ES-I3 (cell line): Measurements from ENCODE around the gene FARS2.

Source experiments
- H3K36me3 ChIP-seq: 2 replicates; pipeline ENCODE4 v1.6.1; 2013; ENCODE audit warnings: mild to moderate bottlenecking, low read length, control low read depth, moderate library complexity; ENCODE audit not compliant: insufficient read depth
- H3K4me1 ChIP-seq: 2 replicates; pipeline ENCODE4 v1.6.1; 2013; ENCODE audit warnings: mild to moderate bottlenecking, control low read depth, low read length; ENCODE audit not compliant: insufficient read depth
- H3K9ac ChIP-seq: 2 replicates; pipeline ENCODE4 v1.6.1; 2013; ENCODE audit warnings: low read depth, mild to moderate bottlenecking, low read length, moderate library complexity
- H3K9me3 ChIP-seq: 2 replicates; pipeline ENCODE4 v1.6.1; 2013; ENCODE audit warnings: mild to moderate bottlenecking, low read length, moderate library complexity; ENCODE audit not compliant: control insufficient read depth, insufficient read depth

FARS2 gene

GRCh38 chr6:5435449-5435848 is 174.1 kb downstream of the FARS2 start:
- Histone ChIP-seq H3K36me3 (no peaks in the 10 kb centered on the region), H3K4me1 (peaks cover 18% of the 10 kb centered on the region), H3K9me3 (no peaks in the 10 kb centered on the region), H3K9ac (no peak overlapping the region)

GRCh38 chr6:5438922-5439584 is 177.7 kb downstream of the FARS2 start:
- H3K9ac ChIP-seq = peak overlapping the region; percentile 9; the same call in 1 of the 2 replicates
- no peaks in the 10 kb centered on the region for H3K36me3 ChIP-seq
- H3K9me3 ChIP-seq = no peaks in the 10 kb centered on the region
- peaks cover 14% of the 10 kb centered on the region for H3K4me1 ChIP-seq

- Histone ChIP-seq H3K9ac (peak overlapping the region; percentile 9; the same call in 1 of the 2 replicates), H3K4me1 (peaks cover 14% of the 10 kb centered on the region), H3K36me3 (no peaks in the 10 kb centered on the region), H3K9me3 (no peaks in the 10 kb centered on the region)
Measured at GRCh38 chr6:5439749-5440148, 178.4 kb downstream of the FARS2 start.

- H3K9ac ChIP-seq = no peak overlapping the region
- no peaks in the 10 kb centered on the region for H3K36me3 ChIP-seq
- H3K4me1 ChIP-seq = peaks cover 14% of the 10 kb centered on the region
- H3K9me3 ChIP-seq = no peaks in the 10 kb centered on the region
Measured at GRCh38 chr6:5442319-5442718, 181.0 kb downstream of the FARS2 start.

- Histone ChIP-seq H3K9me3 (no peaks in the 10 kb centered on the region), H3K4me1 (peaks cover 14% of the 10 kb centered on the region), H3K36me3 (no peaks in the 10 kb centered on the region), H3K9ac (no peak overlapping the region)
Measured at GRCh38 chr6:5442916-5443315, 181.6 kb downstream of the FARS2 start.

- no peaks in the 10 kb centered on the region for H3K9me3 ChIP-seq
Measured at GRCh38 chr6:5443491-5443890, 182.2 kb downstream of the FARS2 start.

GRCh38 chr6:5446362-5447075 is 185.2 kb downstream of the FARS2 start:
- Histone ChIP-seq H3K4me1 (no peaks in the 10 kb centered on the region), H3K9ac (no peak overlapping the region), H3K36me3 (no peaks in the 10 kb centered on the region), H3K9me3 (no peaks in the 10 kb centered on the region)

More at GRCh38 chr6:5443491-5443890, 182.2 kb downstream of the FARS2 start:
- no peak overlapping the region for H3K9ac ChIP-seq
- H3K36me3 ChIP-seq = no peaks in the 10 kb centered on the region
- H3K4me1 ChIP-seq = peaks cover 13% of the 10 kb centered on the region

GRCh38 chr6:5447921-5448320 is 186.6 kb downstream of the FARS2 start:
- Histone ChIP-seq H3K9ac (no peak overlapping the region), H3K36me3 (no peaks in the 10 kb centered on the region), H3K4me1 (no peaks in the 10 kb centered on the region), H3K9me3 (no peaks in the 10 kb centered on the region)

- Histone ChIP-seq H3K9ac (no peak overlapping the region), H3K36me3 (no peaks in the 10 kb centered on the region), H3K9me3 (no peaks in the 10 kb centered on the region), H3K4me1 (no peaks in the 10 kb centered on the region)
Measured at GRCh38 chr6:5450073-5450472, 188.8 kb downstream of the FARS2 start.

GRCh38 chr6:5453546-5453945 is 192.2 kb downstream of the FARS2 start:
- Histone ChIP-seq H3K9me3 (no peaks in the 10 kb centered on the region), H3K36me3 (no peaks in the 10 kb centered on the region), H3K4me1 (no peaks in the 10 kb centered on the region), H3K9ac (no peak overlapping the region)

- Histone ChIP-seq H3K9ac (no peak overlapping the region), H3K36me3 (no peaks in the 10 kb centered on the region), H3K4me1 (no peaks in the 10 kb centered on the region), H3K9me3 (no peaks in the 10 kb centered on the region)
Measured at GRCh38 chr6:5455142-5455541, 193.8 kb downstream of the FARS2 start.

- Histone ChIP-seq H3K4me1 (no peaks in the 10 kb centered on the region), H3K9me3 (peaks cover 3% of the 10 kb centered on the region), H3K36me3 (no peaks in the 10 kb centered on the region), H3K9ac (no peak overlapping the region)
Measured at GRCh38 chr6:5457041-5457440, 195.7 kb downstream of the FARS2 start.

- peaks cover 3% of the 10 kb centered on the region for H3K9me3 ChIP-seq
- no peak overlapping the region for H3K9ac ChIP-seq
Measured at GRCh38 chr6:5457983-5458683, 196.8 kb downstream of the FARS2 start.

GRCh38 chr6:5459346-5459745 is 198.0 kb downstream of the FARS2 start:
- Histone ChIP-seq H3K4me1 (peaks cover 12% of the 10 kb centered on the region), H3K36me3 (no peaks in the 10 kb centered on the region), H3K9me3 (peaks cover 3% of the 10 kb centered on the region), H3K9ac (no peak overlapping the region)

More at GRCh38 chr6:5457983-5458683, 196.8 kb downstream of the FARS2 start:
- Histone ChIP-seq H3K4me1 (peaks cover 2% of the 10 kb centered on the region; the same call in 1 of the 2 replicates), H3K36me3 (no peaks in the 10 kb centered on the region)
